PC-9 (cell line): Measurements from ENCODE around the gene BRMS1.
"Not testable (repeated sequence)": the region's sequence is repeated elsewhere in the genome, so short reads cannot be mapped to it uniquely, and the experiment has no call there.

Source experiments
- EZH2 ChIP-seq: fragments of 200-600 bp; sonication (generic); IDR thresholded peaks from 2 replicates; pipeline ENCODE4 v1.8.0; 2017; ENCODE audit warnings: antibody characterized with exemption, low read depth
- TF ChIP-seq, protein P1 (sequence below): fragments of 200-600 bp; sonication (generic); conservative IDR thresholded peaks from 2 replicates; pipeline ENCODE4 v1.6.1; 2017; ENCODE audit warnings: mixed run types, antibody characterized with exemption, mild to moderate bottlenecking, moderate library complexity

DNA sequence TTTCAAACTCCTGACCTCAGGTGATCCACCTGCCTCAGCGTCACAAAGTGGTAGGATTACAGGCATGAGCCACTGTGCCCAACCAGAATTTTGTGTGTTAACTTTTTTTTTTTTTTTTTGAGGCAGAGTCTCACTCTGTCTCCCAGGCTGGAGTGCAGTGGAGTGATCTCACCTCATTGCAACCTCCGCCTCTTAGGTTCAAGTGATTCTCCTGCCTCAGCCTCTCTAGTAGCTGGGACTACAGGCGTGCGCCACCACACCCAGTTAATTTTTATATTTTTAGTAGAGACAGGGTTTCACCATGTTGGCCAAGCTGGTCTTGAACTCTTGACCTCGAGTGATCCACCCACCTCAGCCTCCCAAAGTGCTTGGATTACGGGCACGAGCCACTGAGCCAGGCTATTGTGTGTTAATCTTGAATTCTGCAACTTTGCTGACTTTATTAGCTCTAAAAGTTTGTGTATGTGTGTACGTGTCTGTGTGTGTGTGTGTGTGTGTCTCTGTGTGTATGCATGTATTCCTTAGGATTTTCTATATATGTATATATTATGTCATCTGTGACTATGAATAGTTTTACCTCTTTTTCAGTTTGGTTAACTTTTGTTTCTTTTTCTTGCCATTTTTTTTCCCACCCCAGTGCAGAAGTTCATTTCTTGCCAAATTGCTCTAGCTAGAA, 5.8 kb upstream of the BRMS1 start:
- TF ChIP-seq, protein P1, sequence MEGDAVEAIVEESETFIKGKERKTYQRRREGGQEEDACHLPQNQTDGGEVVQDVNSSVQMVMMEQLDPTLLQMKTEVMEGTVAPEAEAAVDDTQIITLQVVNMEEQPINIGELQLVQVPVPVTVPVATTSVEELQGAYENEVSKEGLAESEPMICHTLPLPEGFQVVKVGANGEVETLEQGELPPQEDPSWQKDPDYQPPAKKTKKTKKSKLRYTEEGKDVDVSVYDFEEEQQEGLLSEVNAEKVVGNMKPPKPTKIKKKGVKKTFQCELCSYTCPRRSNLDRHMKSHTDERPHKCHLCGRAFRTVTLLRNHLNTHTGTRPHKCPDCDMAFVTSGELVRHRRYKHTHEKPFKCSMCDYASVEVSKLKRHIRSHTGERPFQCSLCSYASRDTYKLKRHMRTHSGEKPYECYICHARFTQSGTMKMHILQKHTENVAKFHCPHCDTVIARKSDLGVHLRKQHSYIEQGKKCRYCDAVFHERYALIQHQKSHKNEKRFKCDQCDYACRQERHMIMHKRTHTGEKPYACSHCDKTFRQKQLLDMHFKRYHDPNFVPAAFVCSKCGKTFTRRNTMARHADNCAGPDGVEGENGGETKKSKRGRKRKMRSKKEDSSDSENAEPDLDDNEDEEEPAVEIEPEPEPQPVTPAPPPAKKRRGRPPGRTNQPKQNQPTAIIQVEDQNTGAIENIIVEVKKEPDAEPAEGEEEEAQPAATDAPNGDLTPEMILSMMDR = not testable (repeated sequence)
- not testable (repeated sequence) for TF ChIP-seq EZH2
